B cell (primary cell): ENCODE results near the gene BANF2. TPM values are rescaled to one million over a fixed set of nuclear protein-coding genes. Genes with fewer than 3 reads are reported as not detected.

Experiments used
- ATAC-seq: fragments of 200-7000 bp; cut with Tn5 transposase; one replicate; pipeline ENCODE4 v1.10.0; 2021; ENCODE audit warnings: low read depth, mild to moderate bottlenecking, moderate number of reproducible peaks, moderate library complexity
- CTCF ChIA-PET: fragments of 350-600 bp; sonication (Branson Sonifier 250); formaldehyde crosslinking; loops from one replicate; lab custom pipeline; 2021; ENCODE audit warnings: antibody characterized with exemption, inconsistent platforms; lab: Charles Lee
- POLR2A ChIA-PET: fragments of 350-600 bp; sonication (Branson Sonifier 250); formaldehyde crosslinking; loops from one replicate; lab custom pipeline; 2021; ENCODE audit warnings: antibody characterized with exemption; lab: Charles Lee
- DNase-seq: peaks from one replicate; pipeline ENCODE4 v3.0.0; 2013
- H2AFZ ChIP-seq: 2 replicates; pipeline ENCODE4 v1.6.1; 2012; ENCODE audit warnings: mild to moderate bottlenecking, low read depth, low read length; ENCODE audit not compliant: insufficient read depth, poor library complexity, severe bottlenecking
- H3K27ac ChIP-seq, 2 donors: 1 replicate in 1 of 2; 2 replicates in 1 of 2; pipeline ENCODE4 v1.5.1; 2012 to 2013; ENCODE audit warnings: low read length in 2 of 2, mild to moderate bottlenecking in 2 of 2, moderate library complexity in 1 of 2
- H3K27me3 ChIP-seq, 4 experiments: fragments of 200-600 bp in 1 of 4; sonication (generic) in 1 of 4; replicated peaks in 1 of 4; 1 replicate in 2 of 4; 2 replicates in 2 of 4; pipeline versions ENCODE4 v1.6.1 to v1.7.0; 2013 to 2016; ENCODE audit warnings: low read length in 3 of 4, mild to moderate bottlenecking in 2 of 4, mixed read lengths in 1 of 4, moderate library complexity in 1 of 4; ENCODE audit not compliant: insufficient read depth in 4 of 4, control insufficient read depth in 3 of 4; ENCODE audit errors: control extremely low read depth in 1 of 4
- H3K36me3 ChIP-seq, 2 experiments: replicated peaks in 1 of 2; 1 replicate in 1 of 2; 2 replicates in 1 of 2; pipeline versions ENCODE4 v1.6.1 to v1.7.1; 2013; ENCODE audit warnings: low read length in 1 of 2; ENCODE audit not compliant: insufficient read depth in 2 of 2, control insufficient read depth in 1 of 2; ENCODE audit errors: control extremely low read depth in 1 of 2, extremely low read depth in 1 of 2
- H3K4me1 ChIP-seq, 2 donors: fragments of 200-600 bp in 1 of 2; sonication (generic) in 1 of 2; 1 replicate in 1 of 2; 2 replicates in 1 of 2; pipeline versions ENCODE4 v1.5.1 to v1.6.1; 2013 to 2017; ENCODE audit warnings: low read length in 2 of 2; ENCODE audit not compliant: control insufficient read depth in 2 of 2, insufficient read depth in 2 of 2
- H3K4me2 ChIP-seq: replicated peaks from 2 replicates; pipeline ENCODE3; 2012; ENCODE audit warnings: mild to moderate bottlenecking, low read depth, low read length; ENCODE audit not compliant: poor library complexity, severe bottlenecking
- H3K4me3 ChIP-seq, 5 experiments: fragments of 200-600 bp in 1 of 5; sonication (generic) in 1 of 5; 1 replicate in 3 of 5; 2 replicates in 2 of 5; pipeline versions ENCODE4 v1.5.1 to v1.7.0; 2011 to 2016; ENCODE audit warnings: low read length in 4 of 5, mild to moderate bottlenecking in 4 of 5, low read depth in 2 of 5, control low read depth in 1 of 5, moderate library complexity in 1 of 5; ENCODE audit not compliant: insufficient read depth in 1 of 5; ENCODE audit errors: control extremely low read depth in 1 of 5, extremely low read depth in 1 of 5
- H3K79me2 ChIP-seq: fragments of 200-600 bp; sonication (generic); one replicate; pipeline ENCODE4 v1.6.0; 2016; ENCODE audit warnings: low read length; ENCODE audit not compliant: control insufficient read depth, insufficient read depth
- H3K9ac ChIP-seq: fragments of 200-600 bp; sonication (generic); 2 replicates; pipeline ENCODE4 v1.6.1; 2017; ENCODE audit warnings: mild to moderate bottlenecking, low read length, moderate library complexity
- H3K9me3 ChIP-seq, 3 donors: one replicate each; pipeline versions ENCODE4 v1.6.1 to v1.7.1; 2013; ENCODE audit warnings: low read length in 2 of 3; ENCODE audit not compliant: control insufficient read depth in 2 of 3, insufficient read depth in 1 of 3; ENCODE audit errors: control extremely low read depth in 1 of 3
- H4K20me1 ChIP-seq: 2 replicates; pipeline ENCODE4 v1.6.0; 2012; ENCODE audit warnings: mild to moderate bottlenecking, low read length; ENCODE audit not compliant: insufficient read depth, control insufficient read depth, poor library complexity, severe bottlenecking
- H3K27ac Mint-ChIP-seq: one replicate; pipeline ENCODE4 v1.8.0; 2021; ENCODE audit warnings: mixed read lengths
- H3K27me3 Mint-ChIP-seq: one replicate; pipeline ENCODE4 v1.8.0; 2021; ENCODE audit warnings: mixed read lengths
- H3K4me1 Mint-ChIP-seq: one replicate; pipeline ENCODE4 v1.8.0; 2021; ENCODE audit warnings: mixed read lengths
- H3K4me3 Mint-ChIP-seq: one replicate; pipeline ENCODE4 v1.8.0; 2021; ENCODE audit warnings: mixed read lengths
- H3K9me3 Mint-ChIP-seq: one replicate; pipeline ENCODE4 v1.8.0; 2022; ENCODE audit warnings: mixed read lengths; ENCODE audit not compliant: insufficient read depth
- CTCF ChIP-seq: fragments of 200-600 bp; IDR thresholded peaks from one replicate; pipeline ENCODE4 v1.8.0; 2022; ENCODE audit warnings: antibody characterized with exemption, mild to moderate bottlenecking
- EZH2 ChIP-seq: IDR thresholded peaks from 2 replicates; pipeline ENCODE4 v1.6.1; 2012; ENCODE audit warnings: borderline replicate concordance, low read depth, mild to moderate bottlenecking, moderate library complexity, low read length; ENCODE audit not compliant: insufficient read depth, poor library complexity, severe bottlenecking
- WGBS: methylation state at CpG from one replicate; pipeline ENCODE4 v1.1.5; 2013; ENCODE audit warnings: missing lambda C conversion rate; ENCODE audit not compliant: insufficient coverage; 5-methylcytosine and 5-hydroxymethylcytosine counted together
- intact Hi-C: fragments of 100-400 bp; cut with micrococcal nuclease; formaldehyde crosslinking; loops from one replicate; pipeline ENCODE4 v1.10.0; 2022
- polyA plus RNA-seq: library from polyadenylated mRNA; depleted of rRNA; stranded (reverse); fragments of >200 nt; gene quantifications from 2 replicates; pipeline ENCODE4 v1.2.3, GENCODE V29; 2012
- total RNA-seq, 2 donors: library from RNA; stranded (reverse); fragments of 120-200 nt in 1 of 2; gene quantifications; 1 replicate in 1 of 2; 2 replicates in 1 of 2; pipeline versions ENCODE4 v1.2.3 to v1.2.4, GENCODE V29; 2013 to 2022

The BANF2 gene
- total and polyA plus RNA-seq, 2 donors (not counting 1 experiment from before 2014, with no cell fraction given) = not detected

GRCh38 chr20:17761604-17762003 is 61.8 kb downstream of the BANF2 start:
- H3K4me1 Mint-ChIP-seq = no peaks in the 10 kb centered on the region
- CTCF ChIA-PET = no interaction called here

More at GRCh38 chr20:17761604-17762003, 61.8 kb downstream of the BANF2 start:
- no peaks in the 10 kb centered on the region for H3K79me2 ChIP-seq
- H3K4me2 ChIP-seq = no peak overlapping the region
- H3K4me3 ChIP-seq = no peak overlapping the region
- no peak overlapping the region for H2AFZ ChIP-seq
- H3K4me3 Mint-ChIP-seq = no peak overlapping the region
- H3K27ac ChIP-seq = no peak overlapping the region
- no peaks in the 10 kb centered on the region for H3K4me1 ChIP-seq
- H4K20me1 ChIP-seq = no peaks in the 10 kb centered on the region
- peaks cover 0 to 25% (median 14%) of the 10 kb centered on the region in 3 donors for H3K9me3 ChIP-seq
- no peaks in the 10 kb centered on the region for H3K36me3 ChIP-seq
- TF ChIP-seq EZH2 = no peak
- TF ChIP-seq CTCF = no peak
- H3K27me3 ChIP-seq = peaks cover 0 to 4% (median 0%) of the 10 kb centered on the region in 4 experiments
- peaks cover 15% of the 10 kb centered on the region for H3K27me3 Mint-ChIP-seq
- ATAC-seq (no peak), DNase-seq (no peak)
- WGBS = 94% methylated on average over 2 of the region's 3 CpGs
- H3K9me3 Mint-ChIP-seq = peaks cover 5% of the 10 kb centered on the region
- H3K27ac Mint-ChIP-seq = no peak overlapping the region
- intact Hi-C loops = no loop called here
- POLR2A ChIA-PET = no interaction called here
- H3K9ac ChIP-seq = no peak overlapping the region
